Measurements from ENCODE around the gene PCK2.

PCK2 gene

DNA sequence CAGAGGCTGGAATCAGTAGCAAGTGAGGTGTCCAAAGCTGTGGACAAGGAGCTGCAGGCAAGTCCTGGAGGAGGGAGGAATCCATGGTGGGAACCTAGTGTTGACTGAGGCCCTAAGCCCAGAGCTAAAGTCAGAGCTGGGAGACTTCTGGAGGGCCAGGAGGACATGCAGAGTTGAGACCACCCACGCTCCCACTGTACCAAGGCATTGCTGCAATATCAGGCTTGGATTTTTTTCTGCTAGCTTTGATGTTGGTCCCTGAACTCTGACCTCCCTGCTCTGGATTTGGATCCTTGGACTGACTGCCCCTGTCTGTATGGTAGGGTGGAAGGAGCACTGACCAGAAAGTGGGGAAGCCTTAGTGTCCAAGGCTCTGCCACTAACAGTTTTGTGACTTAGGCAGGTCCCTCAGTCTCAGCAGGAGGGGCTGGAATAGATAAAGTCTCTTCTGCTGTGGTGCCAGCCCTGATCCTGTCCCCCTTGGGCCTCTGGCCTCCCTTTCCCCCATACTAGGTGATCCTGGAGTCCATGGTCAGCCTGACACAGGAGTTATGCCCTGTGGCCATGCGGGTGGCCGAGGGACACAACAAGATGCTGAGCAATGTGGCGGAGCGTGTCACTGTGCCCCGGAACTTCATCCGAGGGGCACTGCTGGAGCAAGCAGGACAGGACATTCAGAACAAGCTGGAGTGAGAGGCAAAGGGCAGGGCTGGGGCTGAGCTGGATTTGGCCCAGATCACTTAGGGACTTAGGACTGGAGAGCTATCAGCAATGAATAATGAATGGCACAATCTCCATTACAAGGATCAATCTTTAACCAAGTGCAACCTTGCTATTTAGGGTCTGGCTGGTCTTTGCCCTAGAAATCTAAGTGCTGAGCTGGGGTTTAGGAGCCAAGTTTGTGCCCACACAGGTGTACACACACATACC is 32.9 kb upstream of the PCK2 start:
- Histone ChIP-seq H3K4me3 (ENCODE audit: low read depth in 1 of 5, low read length in 5 of 5) (no peak overlapping the region), H3K36me3 (ENCODE audit: control insufficient read depth in 5 of 5, insufficient read depth in 5 of 5, low read length in 5 of 5) (no peaks in the 10 kb centered on the region), H3K27ac (ENCODE audit: low read depth, low read length) (no peak overlapping the region), H3K9me3 (ENCODE audit: control insufficient read depth in 5 of 5, low read length in 5 of 5) (no peaks in the 10 kb centered on the region), H3K4me1 (ENCODE audit: control insufficient read depth in 5 of 5, insufficient read depth in 5 of 5, low read length in 5 of 5) (peaks cover 0 to 2% (median 0%) of the 10 kb centered on the region in 5 donors), H3K9ac (ENCODE audit: low read length in 5 of 5) (no peak overlapping the region), H3K27me3 (ENCODE audit: control insufficient read depth in 5 of 5, insufficient read depth in 4 of 5, low read length in 5 of 5) (peaks cover 0 to 3% (median 0%) of the 10 kb centered on the region in 5 donors)

DNA sequence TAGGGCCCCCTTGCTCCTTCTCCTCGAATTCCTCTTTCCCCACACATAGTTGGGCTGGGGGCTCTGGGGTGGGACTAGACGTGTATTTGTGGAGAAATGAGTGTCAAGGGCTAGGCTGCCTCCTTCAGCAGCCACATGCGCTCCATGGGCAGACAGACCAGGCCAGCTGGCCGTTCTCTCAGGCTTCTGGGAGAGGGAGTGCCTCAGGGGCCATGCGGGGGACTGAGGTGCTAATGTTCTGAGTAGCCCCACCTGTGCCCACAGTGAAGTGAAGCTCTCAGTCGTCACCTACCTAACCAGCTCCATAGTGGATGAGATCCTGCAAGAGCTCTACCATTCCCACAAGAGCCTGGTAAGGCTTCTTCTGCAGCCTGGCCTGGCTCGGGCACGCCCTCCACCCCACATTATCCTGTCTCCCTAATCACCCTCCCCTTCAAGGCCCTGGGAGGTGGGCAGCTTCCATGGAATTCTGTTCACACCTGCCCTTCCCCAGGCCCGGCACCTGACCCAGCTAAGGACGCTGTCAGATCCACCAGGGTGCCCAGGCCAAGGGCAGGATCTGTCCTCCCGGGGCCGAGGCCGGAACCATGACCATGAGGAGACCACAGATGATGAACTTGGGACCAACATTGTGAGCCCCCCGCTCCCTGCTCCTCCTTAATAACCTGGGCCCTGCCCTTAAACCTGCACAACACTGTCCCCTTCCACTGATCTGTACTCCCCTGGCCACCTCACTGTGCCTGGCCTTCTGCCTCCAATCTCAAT is 31.7 kb upstream of the PCK2 start:
- Histone ChIP-seq H3K36me3 (ENCODE audit: control insufficient read depth in 5 of 5, insufficient read depth in 5 of 5, low read length in 5 of 5) (no peaks in the 10 kb centered on the region), H3K27me3 (ENCODE audit: control insufficient read depth in 5 of 5, insufficient read depth in 4 of 5, low read length in 5 of 5) (no peaks in the 10 kb centered on the region), H3K4me3 (ENCODE audit: low read depth in 1 of 5, low read length in 5 of 5) (no peak overlapping the region), H3K4me1 (ENCODE audit: control insufficient read depth in 5 of 5, insufficient read depth in 5 of 5, low read length in 5 of 5) (peaks cover 0 to 2% (median 0%) of the 10 kb centered on the region in 5 donors), H3K27ac (ENCODE audit: low read depth, low read length) (no peak overlapping the region), H3K9me3 (ENCODE audit: control insufficient read depth in 5 of 5, low read length in 5 of 5) (no peaks in the 10 kb centered on the region), H3K9ac (ENCODE audit: low read length in 5 of 5) (no peak overlapping the region)

- Histone ChIP-seq H3K4me3 (ENCODE audit: low read depth in 1 of 5, low read length in 5 of 5) (no peak overlapping the region), H3K9me3 (ENCODE audit: control insufficient read depth in 5 of 5, low read length in 5 of 5) (no peaks in the 10 kb centered on the region), H3K9ac (ENCODE audit: low read length in 5 of 5) (no peak overlapping the region), H3K27me3 (ENCODE audit: control insufficient read depth in 5 of 5, insufficient read depth in 4 of 5, low read length in 5 of 5) (no peaks in the 10 kb centered on the region), H3K4me1 (ENCODE audit: control insufficient read depth in 5 of 5, insufficient read depth in 5 of 5, low read length in 5 of 5) (peaks cover 0 to 8% (median 0%) of the 10 kb centered on the region in 5 donors), H3K36me3 (ENCODE audit: control insufficient read depth in 5 of 5, insufficient read depth in 5 of 5, low read length in 5 of 5) (no peaks in the 10 kb centered on the region), H3K27ac (ENCODE audit: low read depth, low read length) (no peak overlapping the region)
Observed at GRCh38 chr14:24063263-24063836, 30.8 kb upstream of the PCK2 start.

DNA sequence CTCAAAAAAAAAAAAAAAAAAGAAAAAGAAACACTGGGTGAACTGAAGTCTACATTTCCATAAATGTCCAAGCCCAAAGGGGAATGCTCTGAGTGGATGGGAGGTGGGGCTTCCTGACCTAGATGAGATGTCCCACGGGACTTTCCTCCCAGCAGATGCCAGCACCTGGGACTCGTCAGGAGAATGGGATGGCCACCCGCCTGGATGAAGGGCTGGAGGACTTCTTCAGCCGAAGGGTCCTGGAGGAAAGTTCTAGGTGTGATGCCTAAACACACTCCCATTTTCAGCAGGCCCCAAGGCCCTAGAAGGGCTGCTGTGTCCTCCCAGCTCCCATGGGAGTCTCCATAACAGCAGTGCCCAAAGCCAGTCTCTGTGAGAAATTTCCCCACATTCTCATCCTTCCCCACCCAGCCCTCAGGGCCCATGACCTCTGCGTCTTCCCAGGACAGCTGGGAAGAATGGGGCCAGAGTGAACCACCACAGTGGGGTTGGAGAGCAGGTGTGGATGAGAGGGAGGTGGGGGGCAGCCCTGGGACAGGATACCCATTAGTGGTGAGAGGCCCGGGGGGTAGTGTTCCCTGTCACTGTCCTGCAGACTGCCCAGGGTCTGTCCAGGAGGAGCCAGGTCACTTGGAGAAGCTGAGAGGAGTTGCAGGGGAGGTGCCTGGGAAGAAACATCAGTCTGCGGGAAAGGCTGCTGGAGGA is 29.9 kb upstream of the PCK2 start:
- H3K27me3 ChIP-seq (ENCODE audit: control insufficient read depth in 5 of 5, insufficient read depth in 4 of 5, low read length in 5 of 5): no peaks in the 10 kb centered on the region
- H3K9me3 ChIP-seq (ENCODE audit: control insufficient read depth in 5 of 5, low read length in 5 of 5): no peaks in the 10 kb centered on the region
- H3K9ac ChIP-seq (ENCODE audit: low read length in 5 of 5): no peak overlapping the region
- H3K4me1 ChIP-seq (ENCODE audit: control insufficient read depth in 5 of 5, insufficient read depth in 5 of 5, low read length in 5 of 5): peaks cover 0 to 8% (median 0%) of the 10 kb centered on the region in 5 donors
- H3K4me3 ChIP-seq (ENCODE audit: low read depth in 1 of 5, low read length in 5 of 5): no peak overlapping the region
- no peak overlapping the region for H3K27ac ChIP-seq (ENCODE audit: low read depth, low read length)
- no peaks in the 10 kb centered on the region for H3K36me3 ChIP-seq (ENCODE audit: control insufficient read depth in 5 of 5, insufficient read depth in 5 of 5, low read length in 5 of 5)

DNA sequence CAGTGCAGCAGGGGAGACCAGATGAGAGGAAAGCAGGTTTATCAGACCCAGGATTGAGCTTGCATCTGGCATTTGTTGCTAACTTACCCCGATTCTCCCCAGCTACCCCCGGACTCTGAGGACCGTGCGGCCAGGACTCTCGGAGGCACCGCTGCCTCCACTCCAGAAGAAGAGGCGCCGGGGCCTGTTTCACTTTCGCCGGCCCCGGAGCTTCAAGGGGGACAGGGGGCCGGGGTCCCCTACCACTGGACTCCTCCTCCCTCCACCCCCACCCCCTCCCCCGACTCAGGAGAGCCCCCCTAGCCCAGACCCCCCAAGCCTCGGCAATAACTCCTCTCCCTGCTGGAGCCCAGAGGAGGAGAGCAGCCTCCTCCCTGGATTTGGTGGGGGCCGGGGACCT is 29.3 kb upstream of the PCK2 start:
- Histone ChIP-seq H3K27me3 (ENCODE audit: control insufficient read depth in 5 of 5, insufficient read depth in 4 of 5, low read length in 5 of 5) (peaks cover 0 to under 1% (median 0%) of the 10 kb centered on the region in 5 donors), H3K27ac (ENCODE audit: low read depth, low read length) (no peak overlapping the region), H3K9ac (ENCODE audit: low read length in 5 of 5) (no peak overlapping the region), H3K9me3 (ENCODE audit: control insufficient read depth in 5 of 5, low read length in 5 of 5) (no peaks in the 10 kb centered on the region), H3K4me3 (ENCODE audit: low read depth in 1 of 5, low read length in 5 of 5) (no peak overlapping the region), H3K36me3 (ENCODE audit: control insufficient read depth in 5 of 5, insufficient read depth in 5 of 5, low read length in 5 of 5) (no peaks in the 10 kb centered on the region), H3K4me1 (ENCODE audit: control insufficient read depth in 5 of 5, insufficient read depth in 5 of 5, low read length in 5 of 5) (peaks cover 0 to 8% (median 0%) of the 10 kb centered on the region in 5 donors)

GRCh38 chr14:24065408-24065807 is 28.7 kb upstream of the PCK2 start:
- H3K4me1 ChIP-seq (ENCODE audit: control insufficient read depth in 5 of 5, insufficient read depth in 5 of 5, low read length in 5 of 5): peaks cover 0 to 8% (median 0%) of the 10 kb centered on the region in 5 donors

DNA sequence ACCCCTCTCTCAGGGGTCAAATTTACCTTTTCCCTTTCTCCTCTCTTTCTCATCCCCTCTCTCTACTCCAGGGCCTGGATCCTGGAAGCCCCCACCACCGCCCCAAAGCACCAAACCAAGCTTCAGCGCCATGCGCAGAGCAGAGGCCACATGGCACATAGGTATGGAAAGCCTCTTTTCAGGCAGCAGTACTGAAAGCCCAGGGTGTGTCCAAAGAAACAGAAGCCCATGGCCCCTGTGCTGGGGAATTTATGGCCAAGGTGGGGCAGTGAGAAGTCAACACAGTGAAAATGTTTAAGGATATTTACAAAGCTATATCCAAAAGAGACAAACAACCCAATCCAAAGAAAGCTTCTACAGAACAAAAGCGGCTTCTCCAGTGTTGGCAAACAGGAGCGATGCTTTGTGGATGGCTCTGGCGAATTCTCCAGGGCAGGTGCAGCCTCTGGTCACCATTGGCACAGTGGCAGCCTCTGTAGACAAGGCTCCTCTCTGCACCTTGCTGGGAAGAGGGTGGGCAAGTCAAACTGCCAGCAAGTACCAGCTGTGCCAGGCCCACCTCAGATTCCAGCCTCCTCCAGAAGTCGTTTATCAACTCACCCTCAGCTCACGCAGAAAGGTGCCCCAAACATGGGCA is 27.5 kb upstream of the PCK2 start:
- no peaks in the 10 kb centered on the region for H3K9me3 ChIP-seq (ENCODE audit: control insufficient read depth in 5 of 5, low read length in 5 of 5)
- no peak overlapping the region for H3K27ac ChIP-seq (ENCODE audit: low read depth, low read length)
- peaks cover 0 to 12% (median 9%) of the 10 kb centered on the region in 5 donors for H3K27me3 ChIP-seq (ENCODE audit: control insufficient read depth in 5 of 5, insufficient read depth in 4 of 5, low read length in 5 of 5)
- H3K4me1 ChIP-seq (ENCODE audit: control insufficient read depth in 5 of 5, insufficient read depth in 5 of 5, low read length in 5 of 5): peaks cover 0 to 8% (median 0%) of the 10 kb centered on the region in 5 donors
- H3K9ac ChIP-seq (ENCODE audit: low read length in 5 of 5): no peak overlapping the region
- H3K36me3 ChIP-seq (ENCODE audit: control insufficient read depth in 5 of 5, insufficient read depth in 5 of 5, low read length in 5 of 5): no peaks in the 10 kb centered on the region
- H3K4me3 ChIP-seq (ENCODE audit: low read depth in 1 of 5, low read length in 5 of 5): no peak overlapping the region

More at GRCh38 chr14:24065408-24065807, 28.7 kb upstream of the PCK2 start:
- Histone ChIP-seq H3K36me3 (ENCODE audit: control insufficient read depth in 5 of 5, insufficient read depth in 5 of 5, low read length in 5 of 5) (no peaks in the 10 kb centered on the region), H3K27ac (ENCODE audit: low read depth, low read length) (no peak overlapping the region), H3K4me3 (ENCODE audit: low read depth in 1 of 5, low read length in 5 of 5) (no peak overlapping the region), H3K9me3 (ENCODE audit: control insufficient read depth in 5 of 5, low read length in 5 of 5) (no peaks in the 10 kb centered on the region), H3K27me3 (ENCODE audit: control insufficient read depth in 5 of 5, insufficient read depth in 4 of 5, low read length in 5 of 5) (peaks cover 0 to 6% (median 2%) of the 10 kb centered on the region in 5 donors), H3K9ac (ENCODE audit: low read length in 5 of 5) (no peak overlapping the region)

GRCh38 chr14:24067133-24068082 is 26.7 kb upstream of the PCK2 start:
- Histone ChIP-seq H3K4me1 (ENCODE audit: control insufficient read depth in 5 of 5, insufficient read depth in 5 of 5, low read length in 5 of 5) (peaks cover 0 to 8% (median 0%) of the 10 kb centered on the region in 5 donors), H3K27ac (ENCODE audit: low read depth, low read length) (no peak overlapping the region), H3K36me3 (ENCODE audit: control insufficient read depth in 5 of 5, insufficient read depth in 5 of 5, low read length in 5 of 5) (no peaks in the 10 kb centered on the region), H3K9me3 (ENCODE audit: control insufficient read depth in 5 of 5, low read length in 5 of 5) (no peaks in the 10 kb centered on the region), H3K4me3 (ENCODE audit: low read depth in 1 of 5, low read length in 5 of 5) (no peak overlapping the region), H3K27me3 (ENCODE audit: control insufficient read depth in 5 of 5, insufficient read depth in 4 of 5, low read length in 5 of 5) (peaks cover 8 to 17% (median 17%) of the 10 kb centered on the region in 5 donors), H3K9ac (ENCODE audit: low read length in 5 of 5) (no peak overlapping the region)

Measured in subcutaneous abdominal adipose tissue (tissue), 5 donors.